ENCODE results near the gene RAD17.
"Not testable (repeated sequence)": the region's sequence is repeated elsewhere in the genome, so short reads cannot be mapped to it uniquely, and the experiment has no call there.

RAD17 gene

GRCh38 chr5:69331528-69332445, 37.8 kb upstream of the RAD17 start:
- DNase-seq (ENCODE audit: low read depth in 1 of 2, low spot score in 1 of 2) = peak in 1 of 2 experiments; percentile 28
- TF ChIP-seq GABPA (IDR thresholded peaks at IDR 0.05; ENCODE audit: low read depth) (no peak), SPI1 (IDR thresholded peaks at IDR 0.05; ENCODE audit: borderline replicate concordance, low read depth) (peak; percentile 55; the same call in 1 of the 2 replicates)
- Histone ChIP-seq H3K27ac (replicated peaks) (peak overlapping the region; percentile 71), H3K4me3 (replicated peaks; ENCODE audit: insufficient read depth, low read length) (peak overlapping the region; percentile 67), H3K27me3 (ENCODE audit: insufficient read depth, poor library complexity, severe bottlenecking) (no peaks in the 10 kb centered on the region)

GRCh38 chr5:69333668-69334315, 35.8 kb upstream of the RAD17 start:
- H3K27me3 ChIP-seq (ENCODE audit: insufficient read depth, poor library complexity, severe bottlenecking); H3K27ac ChIP-seq (replicated peaks); H3K4me3 ChIP-seq (replicated peaks; ENCODE audit: insufficient read depth, low read length); DNase-seq (ENCODE audit: low read depth in 1 of 2, low spot score in 1 of 2): not testable (repeated sequence)

- Histone ChIP-seq H3K27me3 (ENCODE audit: insufficient read depth, poor library complexity, severe bottlenecking) (no peaks in the 10 kb centered on the region), H3K27ac (replicated peaks) (peak overlapping the region; percentile 51), H3K4me3 (replicated peaks; ENCODE audit: insufficient read depth, low read length) (no peak overlapping the region)
- TF ChIP-seq CTCF (IDR thresholded peaks at IDR 0.05; ENCODE audit: insufficient read depth, low read length) (peak; percentile 50), REST (IDR thresholded peaks at IDR 0.05; ENCODE audit: insufficient replicate concordance, low read depth) (no peak)
- peak in 1 of 2 experiments; percentile 70 for DNase-seq (ENCODE audit: low read depth in 1 of 2, low spot score in 1 of 2)
Observed at GRCh38 chr5:69334793-69335268, 34.8 kb upstream of the RAD17 start.

- TF ChIP-seq SPI1 (IDR thresholded peaks at IDR 0.05; ENCODE audit: borderline replicate concordance, low read depth) (no peak), CTCF (IDR thresholded peaks at IDR 0.05; ENCODE audit: insufficient read depth, low read length) (no peak), POLR2AphosphoS5 (IDR thresholded peaks at IDR 0.05; ENCODE audit: low read depth) (no peak), GABPA (IDR thresholded peaks at IDR 0.05; ENCODE audit: low read depth) (no peak), REST (IDR thresholded peaks at IDR 0.05; ENCODE audit: insufficient replicate concordance, low read depth) (no peak)
- H3K27ac ChIP-seq (replicated peaks) = peak overlapping the region; percentile 51
- no peaks in the 10 kb centered on the region for H3K27me3 ChIP-seq (ENCODE audit: insufficient read depth, poor library complexity, severe bottlenecking)
- peak in 1 of 2 experiments; percentile 35 for DNase-seq (ENCODE audit: low read depth in 1 of 2, low spot score in 1 of 2)
- no peak overlapping the region for H3K4me3 ChIP-seq (replicated peaks; ENCODE audit: insufficient read depth, low read length)
Observed at GRCh38 chr5:69335341-69335935, 34.2 kb upstream of the RAD17 start.
